HS-5 (cell line): Measurements from ENCODE around the gene EEF1AKMT3.
"Not testable (repeated sequence)": the region's sequence is repeated elsewhere in the genome, so short reads cannot be mapped to it uniquely, and the experiment has no call there.

Experiments
- DNase-seq: peaks from one replicate; pipeline ENCODE4 v3.0.0-alpha.2; 2012; ENCODE audit warnings: low read depth

The EEF1AKMT3 gene

DNA sequence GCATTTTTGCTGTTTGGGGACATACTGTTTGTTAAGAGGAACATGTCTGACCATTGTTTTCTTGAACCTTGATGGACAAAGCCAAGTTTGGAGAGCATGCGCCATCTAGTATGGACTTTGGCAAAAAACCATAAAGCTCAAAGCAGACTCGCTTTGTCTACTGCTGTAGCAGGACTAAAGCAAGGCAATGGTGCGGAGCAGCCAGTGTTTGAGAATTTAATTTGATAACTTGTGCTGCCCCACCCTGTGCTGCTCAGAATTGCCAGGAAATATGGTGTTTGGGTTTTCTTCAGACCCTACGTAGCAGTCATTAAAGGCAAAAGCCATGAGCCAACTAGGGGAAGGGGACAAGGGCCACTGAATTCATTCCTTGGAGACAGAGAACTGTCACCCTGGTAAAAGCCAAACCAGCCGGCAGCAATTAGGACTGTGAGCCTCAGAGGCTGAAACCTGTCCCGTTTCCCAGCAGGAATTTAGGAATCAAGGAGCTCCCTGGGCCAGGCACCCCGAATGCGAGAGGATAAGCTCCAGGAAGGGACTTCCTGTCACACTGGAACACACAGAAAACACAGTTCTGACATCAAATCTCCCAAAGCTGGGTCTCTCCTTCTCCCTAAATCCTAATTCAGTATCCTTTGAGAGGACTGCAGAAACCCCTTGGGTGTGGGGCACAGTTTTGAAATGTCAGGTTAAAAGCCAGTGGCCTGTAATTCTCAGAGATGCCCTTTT, 45.0 kb downstream of the EEF1AKMT3 start:
- DNase-seq: no peak

- not testable (repeated sequence) for DNase-seq
Observed at GRCh38 chr12:57817990-57818331, 45.5 kb downstream of the EEF1AKMT3 start.

DNA sequence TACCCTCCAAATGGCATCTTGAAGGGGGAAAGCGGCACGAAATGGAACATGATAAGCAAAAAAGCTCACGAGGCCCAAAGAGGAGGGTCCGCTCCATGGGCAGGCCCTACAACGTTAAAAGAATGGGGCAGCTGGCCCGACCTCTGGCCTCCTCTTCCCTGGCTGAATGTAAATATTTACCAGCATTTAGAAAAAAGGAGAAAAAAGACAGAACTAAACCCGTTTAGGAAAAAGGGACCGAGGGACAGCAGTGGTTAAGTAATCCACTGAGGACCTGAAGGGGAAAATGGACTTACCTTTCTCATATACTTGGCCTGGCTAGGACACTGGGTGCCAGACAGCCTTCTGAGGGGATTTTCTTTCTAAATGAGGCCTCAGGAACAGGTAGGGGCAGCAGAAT, 47.7 kb downstream of the EEF1AKMT3 start:
- not testable (repeated sequence) for DNase-seq

DNA sequence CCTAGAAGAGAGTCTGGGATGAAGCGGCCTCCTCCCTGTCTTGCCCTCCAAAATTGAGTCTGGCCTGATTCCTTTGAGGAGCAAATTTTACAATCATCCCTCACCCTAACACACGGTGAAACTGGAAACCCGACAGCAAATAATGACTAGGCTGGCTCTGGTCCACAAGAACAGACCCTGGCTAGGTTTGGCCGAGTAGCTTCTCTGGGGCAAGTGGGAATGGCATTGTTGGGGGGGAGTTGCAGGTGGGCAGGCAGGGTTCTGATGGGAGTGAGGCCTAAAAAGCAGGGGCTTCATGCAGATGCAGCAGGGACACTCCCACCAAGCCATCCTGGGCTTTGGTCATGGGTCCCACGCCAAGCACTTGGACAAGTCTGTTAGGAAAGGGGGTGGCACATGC, 48.6 kb downstream of the EEF1AKMT3 start:
- not testable (repeated sequence) for DNase-seq

DNA sequence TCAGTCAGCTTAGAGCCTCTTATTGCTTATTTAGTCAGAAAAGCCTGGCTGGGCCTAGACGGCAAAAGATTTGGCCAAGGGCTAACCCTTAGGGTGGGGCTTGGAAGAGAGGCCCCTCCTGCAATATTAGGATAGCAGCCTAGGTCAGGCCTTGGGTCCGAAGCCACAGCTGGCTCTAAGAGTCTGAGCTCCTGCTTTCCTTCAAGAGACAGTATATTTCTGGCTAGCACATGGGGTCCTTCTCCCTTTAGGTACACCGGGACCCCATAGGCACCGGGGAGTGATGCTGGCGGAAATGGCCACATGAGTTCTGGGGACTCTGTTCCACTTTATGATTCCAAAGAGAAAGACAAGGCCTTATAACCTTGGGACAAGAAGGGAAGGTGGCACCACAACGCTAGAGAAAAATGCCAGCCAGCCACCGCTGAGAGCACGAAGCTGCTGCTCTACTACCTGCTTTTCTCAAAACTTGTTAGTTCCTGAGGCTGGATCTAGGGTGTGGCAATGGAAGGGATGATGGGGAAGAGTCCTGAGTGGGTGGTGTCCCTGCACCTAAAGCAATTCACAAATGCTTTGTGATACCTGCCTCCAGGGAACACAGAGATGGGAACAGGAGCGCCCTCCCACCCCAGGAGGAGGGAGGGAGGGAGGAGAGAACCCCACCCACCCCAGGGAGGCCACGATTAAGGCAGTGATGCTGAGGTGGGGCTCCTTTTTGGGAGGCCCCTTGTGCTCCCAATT, 49.2 kb downstream of the EEF1AKMT3 start:
- no peak for DNase-seq

DNA sequence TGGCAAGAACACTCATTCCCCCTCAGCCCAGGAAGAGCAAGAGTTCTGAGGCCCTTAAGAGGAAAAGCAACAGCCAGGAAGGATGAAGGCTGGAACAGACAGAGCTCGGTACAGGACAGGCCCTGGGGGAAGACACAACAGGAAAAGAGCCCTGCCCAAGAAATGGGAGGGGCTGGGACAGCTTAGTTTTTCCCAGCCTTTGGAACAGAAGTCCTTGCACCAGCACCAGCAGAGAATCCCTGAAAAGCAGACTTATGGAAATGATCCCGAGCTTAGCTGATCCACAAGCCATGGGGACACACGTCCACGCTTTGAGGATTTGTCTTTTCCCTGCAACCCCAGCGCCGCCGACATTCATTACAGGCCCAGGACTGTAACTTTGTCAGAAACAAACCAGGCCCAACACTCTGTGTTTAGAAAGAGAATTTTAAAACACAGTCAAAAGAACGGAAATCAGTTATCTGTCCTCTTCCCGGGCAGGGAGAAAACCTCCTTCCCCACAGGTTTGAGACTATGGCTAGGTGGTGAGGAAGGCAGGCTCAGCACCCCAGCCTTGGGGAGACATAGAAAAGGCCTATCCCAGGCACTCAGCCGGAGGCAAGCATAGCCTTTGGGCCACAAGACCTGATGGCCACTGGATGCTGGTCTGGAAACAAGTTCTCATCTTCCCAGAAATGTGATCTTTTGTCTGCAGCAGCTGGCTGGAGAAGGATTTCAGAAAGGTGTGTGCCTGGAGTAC, 50.1 kb downstream of the EEF1AKMT3 start:
- no peak for DNase-seq

GRCh38 chr12:57823131-57823907, 50.9 kb downstream of the EEF1AKMT3 start:
- DNase-seq: no peak

DNA sequence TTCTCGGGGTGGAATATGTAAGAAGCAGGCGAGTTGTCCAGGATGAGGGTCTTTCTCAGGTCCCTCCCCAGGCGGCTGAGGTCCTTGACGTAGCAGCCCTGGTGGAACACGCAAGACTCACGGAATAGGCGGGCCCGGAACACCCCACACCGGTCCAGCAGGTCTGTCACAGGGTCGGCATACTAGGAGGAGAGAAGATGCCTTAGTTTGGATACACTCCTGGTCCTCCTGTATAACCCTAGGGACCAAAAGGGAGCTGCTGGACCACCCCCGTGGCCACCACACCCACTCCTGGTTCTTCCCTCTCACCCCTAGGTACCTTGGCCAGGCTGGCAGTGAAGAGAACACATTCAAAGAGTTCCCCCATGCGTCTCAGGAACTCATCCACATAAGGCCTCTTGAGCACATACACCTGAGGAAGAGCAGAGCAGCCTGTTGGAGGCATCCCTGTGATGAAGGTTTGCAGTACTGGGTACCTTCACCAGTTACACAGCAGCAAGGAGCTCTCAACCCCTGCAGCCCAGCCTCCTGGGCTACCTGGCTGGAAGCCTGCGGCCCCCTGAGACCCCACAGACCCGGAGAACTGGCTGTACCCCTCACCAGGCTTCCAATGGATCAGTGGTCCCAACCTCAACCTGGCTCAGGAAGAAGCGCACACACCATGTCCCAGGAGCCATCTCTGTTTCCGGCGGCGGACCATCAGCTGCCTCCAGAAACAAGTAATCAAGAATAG, 51.7 kb downstream of the EEF1AKMT3 start:
- DNase-seq: no peak

GRCh38 chr12:57825451-57825850, 53.0 kb downstream of the EEF1AKMT3 start:
- no peak for DNase-seq

DNA sequence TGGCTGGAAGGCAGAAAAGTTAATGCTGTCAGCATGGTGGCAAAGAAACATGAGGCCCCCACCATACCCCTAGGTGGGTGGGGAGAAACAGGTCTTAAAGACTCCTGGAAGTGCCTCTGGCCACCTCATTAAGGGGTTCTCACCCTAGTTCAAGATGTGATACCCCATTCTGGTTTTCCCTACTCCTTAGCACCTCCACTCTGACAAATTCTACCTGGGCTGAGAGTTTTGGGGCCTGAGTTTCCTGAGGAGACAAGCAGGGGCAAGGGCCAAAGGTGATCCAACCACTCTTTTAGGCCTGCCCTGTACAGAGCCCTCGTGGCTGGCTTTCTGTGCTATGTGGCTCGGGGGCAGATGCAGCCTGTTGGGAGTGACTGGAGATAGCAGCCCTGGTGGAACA, 54.0 kb downstream of the EEF1AKMT3 start:
- DNase-seq: no peak

GRCh38 chr12:57826966-57827365, 54.6 kb downstream of the EEF1AKMT3 start:
- no peak for DNase-seq

GRCh38 chr12:57829025-57829777, 56.8 kb downstream of the EEF1AKMT3 start:
- no peak for DNase-seq

- no peak for DNase-seq
Observed at GRCh38 chr12:57830393-57830792, 58.0 kb downstream of the EEF1AKMT3 start.
